Measurements from ENCODE around the gene NECAP2. TPM values are rescaled to one million over a fixed set of nuclear protein-coding genes. Genes with fewer than 3 reads are reported as not detected.

The NECAP2 gene
- total and polyA plus RNA-seq, 2 donors (not counting 3 experiments of a cell fraction or from before 2014, with no cell fraction given) = 101 to 148 TPM

DNA sequence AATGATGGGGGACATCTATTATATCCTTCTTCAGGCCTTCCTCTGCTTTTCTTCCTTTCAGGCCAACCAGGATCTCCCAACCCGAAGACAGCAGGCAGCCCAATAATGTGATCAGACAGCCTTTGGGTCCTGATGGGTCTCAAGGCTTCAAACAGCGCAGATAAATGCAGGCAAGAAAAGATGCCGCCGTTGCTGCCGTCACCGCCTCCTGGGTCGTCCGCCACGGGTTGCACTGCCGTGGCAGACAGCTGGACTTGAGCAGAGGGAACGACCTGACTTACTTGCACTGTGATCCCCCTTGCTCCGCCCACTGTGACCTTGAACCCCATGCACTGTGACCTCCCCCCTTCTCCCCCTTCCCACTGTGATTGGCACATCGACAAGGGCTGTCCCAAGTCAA is 45.5 kb upstream of the NECAP2 start:
- ChIA-PET CTCF (no interaction called here), POLR2A (no interaction called here)
- TF ChIP-seq MYC (IDR thresholded peaks at IDR 0.05; ENCODE audit: low read depth, low read length) = no peak
- TF ChIP-seq, protein P1, sequence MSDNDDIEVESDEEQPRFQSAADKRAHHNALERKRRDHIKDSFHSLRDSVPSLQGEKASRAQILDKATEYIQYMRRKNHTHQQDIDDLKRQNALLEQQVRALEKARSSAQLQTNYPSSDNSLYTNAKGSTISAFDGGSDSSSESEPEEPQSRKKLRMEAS (IDR thresholded peaks at IDR 0.05; ENCODE audit: insufficient read depth, insufficient read length) = no peak
- TF ChIP-seq GATA2 (IDR thresholded peaks at IDR 0.05; ENCODE audit: insufficient read depth, insufficient read length, low read depth, low read length) = no peak
- no peak for TF ChIP-seq JUN (IDR thresholded peaks at IDR 0.05; ENCODE audit: borderline replicate concordance, insufficient read depth, insufficient read length, low read depth)
- no peak for TF ChIP-seq FOS (IDR thresholded peaks at IDR 0.05; ENCODE audit: borderline replicate concordance, insufficient read depth, low read length)
- TF ChIP-seq POLR2A (IDR thresholded peaks at IDR 0.05; ENCODE audit: low read depth, low read length) = no peak
- no peak for TF ChIP-seq EZH2 (IDR thresholded peaks at IDR 0.05; ENCODE audit: borderline replicate concordance, low read depth, low read length, severe bottlenecking)
- TF ChIP-seq POLR2AphosphoS5 (IDR thresholded peaks at IDR 0.05; ENCODE audit: insufficient read depth, low read depth, low read length) = no peak
- TF ChIP-seq, protein P2, sequence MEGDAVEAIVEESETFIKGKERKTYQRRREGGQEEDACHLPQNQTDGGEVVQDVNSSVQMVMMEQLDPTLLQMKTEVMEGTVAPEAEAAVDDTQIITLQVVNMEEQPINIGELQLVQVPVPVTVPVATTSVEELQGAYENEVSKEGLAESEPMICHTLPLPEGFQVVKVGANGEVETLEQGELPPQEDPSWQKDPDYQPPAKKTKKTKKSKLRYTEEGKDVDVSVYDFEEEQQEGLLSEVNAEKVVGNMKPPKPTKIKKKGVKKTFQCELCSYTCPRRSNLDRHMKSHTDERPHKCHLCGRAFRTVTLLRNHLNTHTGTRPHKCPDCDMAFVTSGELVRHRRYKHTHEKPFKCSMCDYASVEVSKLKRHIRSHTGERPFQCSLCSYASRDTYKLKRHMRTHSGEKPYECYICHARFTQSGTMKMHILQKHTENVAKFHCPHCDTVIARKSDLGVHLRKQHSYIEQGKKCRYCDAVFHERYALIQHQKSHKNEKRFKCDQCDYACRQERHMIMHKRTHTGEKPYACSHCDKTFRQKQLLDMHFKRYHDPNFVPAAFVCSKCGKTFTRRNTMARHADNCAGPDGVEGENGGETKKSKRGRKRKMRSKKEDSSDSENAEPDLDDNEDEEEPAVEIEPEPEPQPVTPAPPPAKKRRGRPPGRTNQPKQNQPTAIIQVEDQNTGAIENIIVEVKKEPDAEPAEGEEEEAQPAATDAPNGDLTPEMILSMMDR (IDR thresholded peaks at IDR 0.05; ENCODE audit: extremely low read depth in 1 of 2, insufficient read depth in 1 of 2, low read depth in 1 of 2, low read length in 2 of 2) = no peak
- H3K79me2 ChIP-seq (ENCODE audit: control insufficient read depth, insufficient read depth, low read length) = peaks cover 43% of the 10 kb centered on the region
- peaks cover 13% of the 10 kb centered on the region for H3K4me1 ChIP-seq (ENCODE audit: control insufficient read depth, extremely low read depth, insufficient read depth, low read length)
- no peaks in the 10 kb centered on the region for H3K27me3 ChIP-seq (ENCODE audit: control insufficient read depth in 2 of 2, insufficient read depth in 2 of 2, low read length in 2 of 2)
- H3K27ac ChIP-seq (ENCODE audit: insufficient read depth, low read depth, low read length) = no peak overlapping the region
- BruUV-seq (replicated peaks) = no TSS peak
- no peak overlapping the region for H3K4me3 ChIP-seq (replicated peaks in 1 of 3; ENCODE audit: insufficient read depth in 1 of 3, low read depth in 1 of 3, low read length in 3 of 3)
- peaks cover 0 to 20% of the 10 kb centered on the region in 2 experiments for H3K36me3 ChIP-seq (ENCODE audit: control insufficient read depth in 2 of 2, extremely low read depth in 1 of 2, insufficient read depth in 2 of 2, low read length in 2 of 2)
- H4K20me1 ChIP-seq (replicated peaks; ENCODE audit: control insufficient read depth, extremely low read depth, insufficient read depth, low read length) = peaks cover 3% of the 10 kb centered on the region
- dilution Hi-C loops (cut with MboI; ENCODE audit: extremely low pct_ligation_motif_present, low sequenced_read_pairs) = no loop called here
- no peak for FAIRE-seq
- no peak overlapping the region for H2AFZ ChIP-seq (ENCODE audit: low read depth, low read length)
- H3K9me3 ChIP-seq (replicated peaks; ENCODE audit: control insufficient read depth, insufficient read depth, low read length) = no peaks in the 10 kb centered on the region
- DNase-seq (ENCODE audit: low read depth, low spot score) = no peak
- H3K9ac ChIP-seq (replicated peaks; ENCODE audit: extremely low read depth, insufficient read depth, low read length) = no peak overlapping the region
- H3K4me2 ChIP-seq (ENCODE audit: insufficient read depth, low read length) = no peak overlapping the region
- H3K9me1 ChIP-seq (replicated peaks; ENCODE audit: control insufficient read depth, extremely low read depth, insufficient read depth, low read length) = no peaks in the 10 kb centered on the region
- intact Hi-C loops (cut with micrococcal nuclease) = no loop called here
